IPS DF 19.7 (cell line): ENCODE data around the gene SLC6A11.

Experiments
- DNase-seq: peaks from one replicate; pipeline ENCODE4 v3.0.0-alpha.2; 2013; ENCODE audit warnings: low read depth, low spot score

Gene SLC6A11

DNA sequence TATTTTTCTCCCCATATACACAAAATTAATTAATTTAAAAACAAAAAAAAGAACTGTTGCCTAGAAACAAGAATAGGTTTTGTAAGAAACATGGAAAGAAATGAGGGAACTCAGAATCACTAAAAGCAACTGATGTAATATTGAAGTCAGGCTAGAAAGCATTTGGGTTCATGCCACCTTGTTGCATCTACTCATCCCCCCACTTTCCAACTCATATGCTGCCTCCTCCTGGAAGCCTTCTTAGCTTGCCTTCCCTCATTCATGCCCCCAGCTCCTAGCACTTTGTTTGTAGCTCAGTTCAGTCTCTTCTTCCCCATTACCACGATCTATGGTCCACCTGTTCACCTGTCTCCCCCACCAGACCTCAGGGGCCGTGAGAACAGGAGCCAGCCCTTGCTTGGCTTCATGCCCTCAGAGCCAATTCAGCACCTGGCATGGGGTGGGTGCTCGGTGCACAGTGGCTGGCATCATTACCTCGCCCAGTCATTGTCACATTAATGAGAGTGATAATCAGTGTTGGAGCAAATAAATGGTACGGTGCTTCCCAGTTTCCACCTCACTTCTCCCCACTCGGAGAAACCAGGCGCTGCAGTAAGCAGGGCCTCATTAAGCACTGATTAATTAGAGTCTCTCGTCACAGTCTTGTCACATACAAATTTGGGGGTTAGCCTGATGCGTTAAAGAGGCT is 114.1 kb downstream of the SLC6A11 start:
- no peak for DNase-seq

GRCh38 chr3:10930666-10931040 is 114.6 kb downstream of the SLC6A11 start:
- no peak for DNase-seq

- no peak for DNase-seq
Measured at GRCh38 chr3:10932596-10932995, 116.6 kb downstream of the SLC6A11 start.

- DNase-seq: no peak
Measured at GRCh38 chr3:10933021-10933420, 117.0 kb downstream of the SLC6A11 start.

DNA sequence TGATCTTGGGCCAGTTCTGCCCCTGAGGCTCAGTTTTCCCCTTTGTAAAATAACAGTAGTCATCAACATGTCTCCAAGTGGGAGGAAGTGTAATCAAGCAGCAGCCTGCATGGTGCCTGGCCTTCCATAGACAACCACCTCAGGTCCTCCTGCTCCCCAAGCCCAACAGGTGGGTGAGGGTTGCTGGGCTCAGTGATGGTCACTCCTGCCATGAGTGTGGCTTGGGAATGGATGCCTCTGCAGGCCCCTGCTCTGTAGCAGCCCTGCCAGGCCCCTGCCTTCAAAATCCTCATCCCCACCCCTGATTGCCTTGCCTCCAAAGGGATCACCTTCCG is 117.4 kb downstream of the SLC6A11 start:
- DNase-seq: no peak

DNA sequence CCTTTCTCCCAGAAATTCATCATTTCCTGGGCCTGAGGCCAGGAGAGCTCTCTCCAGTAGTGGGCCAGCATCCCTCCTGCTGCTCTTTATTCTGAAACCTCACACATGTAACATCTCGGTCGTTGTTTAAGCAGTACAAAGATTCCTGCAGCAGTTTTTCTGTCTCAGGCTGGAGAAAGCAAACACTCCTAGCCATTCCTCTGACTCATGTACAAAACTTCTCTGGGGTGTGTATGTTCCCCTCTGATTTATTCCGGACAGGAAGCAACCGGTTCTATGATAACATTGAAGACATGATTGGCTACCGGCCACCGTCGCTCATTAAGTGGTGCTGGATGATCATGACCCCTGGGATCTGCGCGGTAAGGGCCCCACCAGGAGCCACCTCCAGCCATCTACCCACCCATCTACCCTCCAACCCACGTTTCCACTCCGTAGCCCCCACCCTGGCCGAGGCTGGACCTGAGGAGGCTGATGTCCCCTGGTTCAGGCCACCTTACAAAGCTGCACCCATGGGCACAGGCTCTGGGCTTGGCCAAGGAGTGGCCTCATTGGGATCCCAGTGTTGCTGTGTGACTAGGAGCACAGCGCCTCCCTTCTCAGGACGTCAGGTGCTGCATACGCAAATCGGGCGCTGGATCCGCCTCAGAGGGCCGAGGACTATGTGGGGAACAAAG is 117.9 kb downstream of the SLC6A11 start:
- DNase-seq: no peak

DNA sequence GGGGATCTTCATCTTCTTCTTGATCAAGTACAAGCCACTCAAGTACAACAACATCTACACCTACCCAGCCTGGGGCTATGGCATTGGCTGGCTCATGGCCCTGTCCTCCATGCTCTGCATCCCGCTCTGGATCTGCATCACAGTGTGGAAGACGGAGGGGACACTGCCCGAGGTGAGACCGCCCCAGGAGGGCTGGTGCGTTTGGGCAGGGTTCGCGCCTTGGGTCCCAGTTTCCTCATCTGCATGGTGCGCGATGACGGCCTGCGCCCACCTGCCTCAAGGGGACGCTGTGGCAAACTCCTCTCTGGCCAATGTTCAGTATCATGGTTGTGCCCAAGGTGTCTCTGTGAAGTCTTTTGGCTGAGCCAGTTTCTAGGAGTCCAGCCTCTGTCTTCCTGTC is 119.0 kb downstream of the SLC6A11 start:
- DNase-seq: no peak

- no peak for DNase-seq
Measured at GRCh38 chr3:10935846-10936631, 120.0 kb downstream of the SLC6A11 start.

DNA sequence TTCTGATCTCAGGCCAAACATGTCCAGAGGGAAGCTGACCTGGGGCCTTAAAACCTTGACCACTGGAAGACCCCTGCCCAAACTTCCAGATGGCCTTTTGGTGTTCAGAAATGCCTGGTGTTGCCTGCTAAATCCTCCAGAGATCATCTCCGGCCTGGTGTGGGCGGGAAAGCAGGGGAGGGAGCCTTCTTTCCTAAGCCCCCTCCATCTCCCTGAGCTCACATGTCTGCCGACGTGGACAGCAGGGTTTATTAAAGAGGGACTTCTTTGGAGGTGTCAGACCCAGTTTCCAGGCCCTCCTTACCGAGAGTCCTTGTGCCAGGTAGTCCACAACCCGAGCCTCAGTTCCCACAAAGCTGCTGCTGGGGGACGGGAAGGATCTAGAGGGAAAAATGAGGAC is 120.7 kb downstream of the SLC6A11 start:
- no peak for DNase-seq

- DNase-seq: no peak
Measured at GRCh38 chr3:10937141-10937825, 121.3 kb downstream of the SLC6A11 start.

DNA sequence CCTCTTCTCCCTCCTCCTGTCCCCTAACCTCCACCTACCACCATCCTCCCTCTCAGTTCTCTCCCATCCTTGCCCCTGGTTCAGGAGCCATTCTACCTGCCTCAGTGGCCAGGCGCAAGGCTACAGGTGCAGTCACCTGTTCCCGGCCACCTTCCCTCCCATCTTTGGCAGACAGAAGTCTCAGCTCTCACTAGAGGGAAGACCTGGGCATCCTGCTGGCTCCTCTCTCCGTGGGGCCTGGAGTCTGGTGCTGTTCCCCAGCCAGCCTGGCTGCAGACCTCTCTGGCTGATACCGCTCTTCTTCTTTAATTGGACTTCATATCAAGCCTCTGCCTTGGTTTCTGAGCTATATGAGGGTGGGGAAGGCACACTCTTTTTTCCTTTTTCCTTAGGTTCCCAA is 123.5 kb downstream of the SLC6A11 start:
- no peak for DNase-seq

DNA sequence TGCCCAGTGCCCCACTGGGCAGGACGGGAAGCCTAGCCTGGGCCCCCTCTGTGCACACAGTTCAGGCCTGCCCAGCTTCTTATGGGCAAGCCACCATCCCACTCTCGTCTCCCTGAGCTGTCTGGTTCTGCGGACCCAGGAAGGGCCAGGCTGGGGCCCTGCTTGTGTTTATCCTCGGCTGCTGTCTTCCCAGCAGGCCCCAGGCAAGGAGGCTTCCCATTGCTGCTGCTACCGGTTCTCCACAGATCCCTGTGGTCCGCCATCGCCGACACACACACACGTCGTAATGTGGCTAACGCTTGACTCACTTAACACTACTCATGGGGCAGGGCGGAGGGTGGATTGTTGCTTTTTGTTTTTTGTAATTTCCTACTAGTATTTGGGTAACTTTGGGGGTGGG is 124.1 kb downstream of the SLC6A11 start:
- no peak for DNase-seq

DNA sequence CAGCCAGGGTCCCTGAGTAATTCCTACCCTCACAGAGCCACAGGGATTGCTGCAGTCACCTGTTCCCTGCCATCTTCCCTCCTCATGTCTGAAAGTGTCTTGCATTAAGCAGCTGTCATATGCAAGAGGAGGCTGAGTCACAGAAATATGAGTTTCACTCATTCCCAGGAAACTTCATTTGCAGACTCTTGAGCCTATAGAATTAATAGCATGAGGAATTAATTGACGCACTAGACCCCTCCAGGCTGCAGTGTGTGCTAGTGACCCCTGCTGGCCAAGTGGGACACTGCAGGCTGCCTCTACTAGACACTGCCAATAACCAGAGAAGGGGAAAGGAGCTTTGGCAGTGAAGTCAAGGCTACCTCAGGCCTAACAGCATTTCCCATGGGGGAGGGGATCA is 125.9 kb downstream of the SLC6A11 start:
- DNase-seq: no peak

DNA sequence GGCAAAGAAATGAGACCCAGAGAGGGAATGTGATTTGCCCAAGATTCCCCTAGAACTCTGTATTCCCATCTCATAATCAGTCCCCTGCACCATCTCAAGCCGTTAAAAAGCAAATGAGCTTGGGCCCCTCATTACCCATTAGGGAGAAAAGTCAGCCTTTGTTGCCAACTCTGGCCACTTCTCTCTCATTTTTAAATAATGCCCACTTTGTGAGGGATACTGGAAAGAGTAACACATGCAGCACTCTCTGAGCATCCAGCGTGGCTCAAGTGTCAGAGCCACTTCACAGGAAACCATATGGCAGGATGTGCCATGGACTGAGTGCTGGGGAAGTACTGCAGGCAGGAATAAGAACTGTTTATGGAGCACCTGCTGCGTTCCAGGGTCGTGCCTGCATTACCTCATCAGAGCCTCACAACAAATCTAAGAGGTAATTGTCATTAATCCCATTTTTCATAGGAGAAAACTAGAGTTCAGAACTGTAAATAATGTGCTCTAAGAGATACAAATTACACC is 126.7 kb downstream of the SLC6A11 start:
- DNase-seq: no peak

DNA sequence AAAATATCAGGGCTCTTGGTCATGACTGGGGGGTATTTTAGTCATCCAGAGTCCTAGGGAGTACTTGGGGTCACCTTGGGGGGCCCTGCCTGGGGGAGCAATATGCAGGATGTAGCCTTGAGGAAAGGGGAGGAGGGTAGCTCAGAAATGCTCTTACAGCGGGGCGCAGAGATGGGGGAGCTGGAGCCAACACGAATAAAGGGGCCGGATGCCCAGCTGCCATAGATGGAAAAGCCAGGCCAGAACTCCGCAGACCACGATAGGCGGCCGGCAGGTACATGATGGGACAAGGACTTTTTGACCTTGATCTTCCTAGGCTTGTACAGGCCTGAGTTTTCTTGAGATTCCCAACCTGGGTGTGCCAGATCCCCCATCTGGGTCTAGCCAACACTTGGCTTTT is 128.8 kb downstream of the SLC6A11 start:
- DNase-seq: no peak

DNA sequence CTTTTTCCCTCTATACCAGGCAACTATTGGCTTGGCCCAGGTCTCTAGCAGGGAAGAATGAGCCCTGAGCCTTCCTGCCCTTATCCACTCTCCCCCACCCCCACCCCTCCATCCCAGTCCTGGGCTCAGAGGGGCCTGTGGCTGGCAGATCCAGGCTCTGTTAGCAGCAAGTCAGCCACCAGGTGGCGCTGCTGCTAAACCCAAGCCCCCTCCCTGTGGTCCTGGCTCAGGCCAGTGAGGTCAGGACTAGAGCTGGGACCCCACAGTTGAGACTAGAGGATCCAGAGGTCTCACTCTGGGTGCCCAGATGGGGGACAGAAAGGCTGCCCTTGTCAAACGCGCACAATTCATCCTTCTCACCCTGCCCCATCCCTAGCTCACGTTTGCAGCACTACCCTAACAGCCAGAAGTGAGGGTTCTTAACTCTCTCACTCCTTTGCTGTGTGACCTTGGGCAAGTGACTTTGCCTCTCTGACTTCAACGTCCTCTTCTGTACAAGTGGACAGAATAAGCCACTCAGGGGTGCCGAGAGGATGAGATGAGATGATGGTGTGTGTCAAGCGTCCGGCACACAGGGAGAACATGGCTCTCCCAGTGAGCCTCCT is 129.8 kb downstream of the SLC6A11 start:
- peak; percentile 56 for DNase-seq

GRCh38 chr3:10946526-10946925 is 130.5 kb downstream of the SLC6A11 start:
- DNase-seq: no peak

DNA sequence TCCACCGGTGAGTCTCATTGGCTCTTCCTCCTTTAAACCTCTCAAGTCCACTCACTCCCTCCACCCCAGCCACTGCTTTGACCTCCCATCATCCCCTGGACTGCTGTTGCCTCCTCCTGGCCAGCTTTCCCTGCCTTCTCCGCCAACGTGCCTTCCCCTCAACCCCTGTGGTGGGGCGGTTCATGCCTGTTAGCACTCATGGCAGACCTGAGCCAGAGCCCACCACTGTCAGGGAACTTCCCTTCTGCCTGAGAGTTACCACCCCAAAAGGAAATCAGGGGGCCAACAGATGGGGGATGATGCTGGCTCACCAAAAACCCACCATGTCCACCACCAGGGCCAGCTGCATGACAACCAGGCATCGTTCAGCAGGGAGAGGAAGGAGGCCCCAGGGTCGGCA is 132.3 kb downstream of the SLC6A11 start:
- DNase-seq: no peak

DNA sequence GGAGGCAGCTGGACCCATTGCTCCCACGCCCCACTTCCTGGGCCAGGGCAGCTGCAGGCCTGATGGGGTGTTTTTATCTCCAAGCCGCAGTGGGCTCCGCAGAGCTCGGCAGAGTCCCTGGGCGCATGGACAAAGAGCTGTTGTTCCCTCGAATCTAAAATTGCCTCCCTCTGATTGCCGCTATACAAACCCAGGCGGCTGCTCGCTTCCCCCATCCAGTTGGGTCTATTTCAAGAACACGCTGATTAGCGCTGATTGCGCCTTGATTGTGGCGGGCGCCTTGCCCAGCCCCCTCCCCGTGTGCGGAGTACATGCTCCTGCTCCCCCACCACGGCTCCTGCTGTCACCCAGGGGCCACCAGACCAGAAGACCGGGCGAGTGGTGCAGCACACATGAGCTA is 133.2 kb downstream of the SLC6A11 start:
- DNase-seq: no peak

DNA sequence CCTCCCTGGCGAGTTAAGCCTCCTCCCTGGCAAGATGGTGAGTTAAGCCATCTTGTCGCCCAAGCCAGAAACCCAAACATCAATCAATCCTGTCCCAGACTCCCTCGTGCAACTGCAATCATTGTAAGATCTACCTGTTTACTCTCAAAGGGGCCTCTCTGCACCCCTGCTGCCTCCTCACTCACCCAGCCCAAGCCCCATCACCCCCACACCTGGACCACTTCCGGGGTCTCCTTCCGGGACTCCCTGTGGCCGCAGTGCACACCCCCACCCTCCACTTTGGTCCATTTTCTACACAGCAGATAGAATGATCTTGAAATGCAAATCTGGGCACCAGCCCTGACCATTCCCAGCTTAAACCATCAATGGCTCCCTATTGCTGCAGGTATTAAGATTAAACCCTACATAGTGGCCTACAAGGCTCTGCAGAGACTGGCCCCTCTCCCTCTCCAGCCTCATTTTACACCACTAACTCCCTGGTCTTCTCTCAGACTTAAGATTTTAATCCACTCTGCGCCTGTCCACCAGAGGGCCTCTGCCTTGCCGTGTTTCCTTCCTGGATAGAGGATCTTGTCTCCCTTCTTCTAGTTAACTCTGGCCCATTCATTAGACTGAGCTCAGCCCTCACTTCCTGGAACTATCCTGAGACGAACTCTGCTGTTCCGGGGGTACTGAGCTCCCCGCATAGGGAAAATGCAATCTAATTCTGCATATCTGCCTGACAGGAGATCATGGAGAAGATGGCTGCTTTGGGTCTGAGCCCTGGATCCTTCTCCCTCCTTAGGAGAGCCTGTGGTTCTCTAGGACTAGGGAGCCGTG is 134.7 kb downstream of the SLC6A11 start:
- peak; percentile 15 for DNase-seq
